Measurements from ENCODE around the gene REV3L.

DNA sequence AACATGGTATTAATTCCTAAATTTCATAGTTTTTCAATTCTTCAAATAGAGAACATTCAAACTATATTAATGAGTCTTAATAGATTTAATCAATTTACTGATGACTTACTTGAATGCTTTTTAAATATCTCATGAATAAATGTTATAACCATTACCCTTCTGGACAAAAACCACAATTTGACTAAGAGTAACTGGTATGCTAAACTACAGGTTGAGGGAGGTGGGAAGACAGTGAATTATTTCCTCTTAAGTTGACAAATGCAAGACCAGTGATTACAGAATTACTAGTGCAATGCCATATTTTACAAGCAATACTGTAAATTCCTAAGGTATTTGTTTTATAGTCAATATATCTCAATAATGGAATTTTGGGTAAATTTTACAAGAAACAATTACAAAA lies 65.1 kb downstream of the REV3L start:
- TF ChIP-seq POLR2AphosphoS5 (IDR thresholded peaks at IDR 0.05; ENCODE audit: insufficient read depth, low read depth, low read length) (no peak), EZH2 (IDR thresholded peaks at IDR 0.05; ENCODE audit: borderline replicate concordance, low read depth, low read length, severe bottlenecking) (no peak), POLR2A (IDR thresholded peaks at IDR 0.05; ENCODE audit: low read depth, low read length) (no peak), MAX (IDR thresholded peaks at IDR 0.05; ENCODE audit: insufficient read depth, insufficient read length) (no peak), FOS (IDR thresholded peaks at IDR 0.05; ENCODE audit: borderline replicate concordance, insufficient read depth, low read length) (no peak), JUN (IDR thresholded peaks at IDR 0.05; ENCODE audit: borderline replicate concordance, insufficient read depth, insufficient read length, low read depth) (no peak)
- TF ChIP-seq, protein P1, sequence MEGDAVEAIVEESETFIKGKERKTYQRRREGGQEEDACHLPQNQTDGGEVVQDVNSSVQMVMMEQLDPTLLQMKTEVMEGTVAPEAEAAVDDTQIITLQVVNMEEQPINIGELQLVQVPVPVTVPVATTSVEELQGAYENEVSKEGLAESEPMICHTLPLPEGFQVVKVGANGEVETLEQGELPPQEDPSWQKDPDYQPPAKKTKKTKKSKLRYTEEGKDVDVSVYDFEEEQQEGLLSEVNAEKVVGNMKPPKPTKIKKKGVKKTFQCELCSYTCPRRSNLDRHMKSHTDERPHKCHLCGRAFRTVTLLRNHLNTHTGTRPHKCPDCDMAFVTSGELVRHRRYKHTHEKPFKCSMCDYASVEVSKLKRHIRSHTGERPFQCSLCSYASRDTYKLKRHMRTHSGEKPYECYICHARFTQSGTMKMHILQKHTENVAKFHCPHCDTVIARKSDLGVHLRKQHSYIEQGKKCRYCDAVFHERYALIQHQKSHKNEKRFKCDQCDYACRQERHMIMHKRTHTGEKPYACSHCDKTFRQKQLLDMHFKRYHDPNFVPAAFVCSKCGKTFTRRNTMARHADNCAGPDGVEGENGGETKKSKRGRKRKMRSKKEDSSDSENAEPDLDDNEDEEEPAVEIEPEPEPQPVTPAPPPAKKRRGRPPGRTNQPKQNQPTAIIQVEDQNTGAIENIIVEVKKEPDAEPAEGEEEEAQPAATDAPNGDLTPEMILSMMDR (IDR thresholded peaks at IDR 0.05; ENCODE audit: extremely low read depth in 1 of 2, insufficient read depth in 1 of 2, low read depth in 1 of 2, low read length in 2 of 2): no peak

Data from endothelial cell of umbilical vein (primary cell).